Dermis microvascular lymphatic vessel endothelial cell (primary cell): ENCODE data around the gene SHROOM2. TPM values are rescaled to one million over a fixed set of nuclear protein-coding genes. Genes with fewer than 3 reads are reported as not detected.

Experiments used
- DNase-seq, 2 donors: peaks; one replicate each; pipeline versions ENCODE4 v3.0.0 to v3.0.0-alpha.2; 2010; ENCODE audit warnings: low read depth in 2 of 2
- total RNA-seq: library from RNA; depleted of rRNA; stranded (reverse); fragments of >200 nt; gene quantifications from 2 replicates; pipeline ENCODE4 v1.2.1, GENCODE V29; 2014

Gene SHROOM2
- total RNA-seq, 1 donor from 2014 or later: 5.3 TPM

DNA sequence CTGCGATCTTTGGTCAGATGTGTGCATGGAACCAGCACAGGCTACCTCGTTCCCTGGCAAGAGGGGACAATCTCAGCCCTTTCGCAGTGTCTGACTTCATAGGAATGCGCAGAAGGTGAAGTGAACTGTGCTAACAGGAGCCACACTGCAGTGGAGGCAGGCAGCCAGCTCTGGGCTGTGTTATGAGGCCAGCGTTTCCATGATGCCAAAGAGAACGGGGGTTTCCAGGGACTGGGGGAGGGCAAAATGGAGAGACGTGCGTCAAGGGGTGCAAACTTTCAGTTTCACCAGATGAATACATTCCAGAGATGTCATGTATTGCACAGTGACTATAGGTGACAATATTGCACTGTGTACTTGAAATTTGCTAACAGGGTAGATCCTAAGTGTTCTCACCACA, 211.3 kb downstream of the SHROOM2 start:
- no peak for DNase-seq

Other genes starting within 250 kb of the SHROOM2 start
- gene GPR143, start 20.6 kb upstream of the SHROOM2 start, total RNA-seq: 2.3 and 3.7 TPM in 2 replicates
- 0.13 TPM in 1 of 2 replicates, not detected in the other for gene CLDN34, start 180.9 kb downstream of the SHROOM2 start, total RNA-seq